Measurements from ENCODE around the gene MAPK8.

Gene MAPK8

DNA sequence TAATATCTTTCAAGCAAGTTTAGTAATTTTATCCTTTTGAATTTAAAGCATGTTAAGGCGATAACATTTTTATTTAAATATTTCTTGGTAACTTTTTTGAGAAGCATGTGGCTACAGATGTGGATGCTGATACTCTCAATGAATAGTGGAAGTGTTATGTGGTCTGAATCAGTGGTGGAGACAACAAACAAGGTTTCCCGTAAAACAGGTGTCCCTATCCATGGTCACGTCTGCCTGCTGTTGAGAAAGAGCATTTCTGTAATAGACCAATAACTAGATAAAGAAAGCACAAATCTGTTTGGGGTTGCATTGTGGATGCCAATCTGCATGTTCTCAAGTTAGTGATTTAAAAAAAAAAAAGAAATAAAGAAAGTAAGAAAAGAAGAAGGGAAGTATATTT, 13.9 kb upstream of the MAPK8 start:
- Histone ChIP-seq H4K20me1 (ENCODE audit: insufficient read depth) (no peaks in the 10 kb centered on the region), H3K4me3 (IDR thresholded peaks at IDR 0.05; ENCODE audit: insufficient read depth, low read depth, low read length) (no peak overlapping the region), H2AFZ (ENCODE audit: low read depth) (no peak overlapping the region), H3K4me2 (no peak overlapping the region), H3K9ac (no peak overlapping the region), H3K36me3 (ENCODE audit: insufficient read depth) (no peaks in the 10 kb centered on the region), H3K4me1 (ENCODE audit: low read depth, poor library complexity, severe bottlenecking) (no peaks in the 10 kb centered on the region), H3K27ac (no peak overlapping the region), H3K27me3 (ENCODE audit: insufficient read depth, low read depth) (no peaks in the 10 kb centered on the region), H3K79me2 (ENCODE audit: insufficient read depth, low read depth) (no peaks in the 10 kb centered on the region)
- TF ChIP-seq, protein P1, sequence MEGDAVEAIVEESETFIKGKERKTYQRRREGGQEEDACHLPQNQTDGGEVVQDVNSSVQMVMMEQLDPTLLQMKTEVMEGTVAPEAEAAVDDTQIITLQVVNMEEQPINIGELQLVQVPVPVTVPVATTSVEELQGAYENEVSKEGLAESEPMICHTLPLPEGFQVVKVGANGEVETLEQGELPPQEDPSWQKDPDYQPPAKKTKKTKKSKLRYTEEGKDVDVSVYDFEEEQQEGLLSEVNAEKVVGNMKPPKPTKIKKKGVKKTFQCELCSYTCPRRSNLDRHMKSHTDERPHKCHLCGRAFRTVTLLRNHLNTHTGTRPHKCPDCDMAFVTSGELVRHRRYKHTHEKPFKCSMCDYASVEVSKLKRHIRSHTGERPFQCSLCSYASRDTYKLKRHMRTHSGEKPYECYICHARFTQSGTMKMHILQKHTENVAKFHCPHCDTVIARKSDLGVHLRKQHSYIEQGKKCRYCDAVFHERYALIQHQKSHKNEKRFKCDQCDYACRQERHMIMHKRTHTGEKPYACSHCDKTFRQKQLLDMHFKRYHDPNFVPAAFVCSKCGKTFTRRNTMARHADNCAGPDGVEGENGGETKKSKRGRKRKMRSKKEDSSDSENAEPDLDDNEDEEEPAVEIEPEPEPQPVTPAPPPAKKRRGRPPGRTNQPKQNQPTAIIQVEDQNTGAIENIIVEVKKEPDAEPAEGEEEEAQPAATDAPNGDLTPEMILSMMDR (conservative IDR thresholded peaks at IDR 0.05; ENCODE audit: low read depth, low read length), result no peak

DNA sequence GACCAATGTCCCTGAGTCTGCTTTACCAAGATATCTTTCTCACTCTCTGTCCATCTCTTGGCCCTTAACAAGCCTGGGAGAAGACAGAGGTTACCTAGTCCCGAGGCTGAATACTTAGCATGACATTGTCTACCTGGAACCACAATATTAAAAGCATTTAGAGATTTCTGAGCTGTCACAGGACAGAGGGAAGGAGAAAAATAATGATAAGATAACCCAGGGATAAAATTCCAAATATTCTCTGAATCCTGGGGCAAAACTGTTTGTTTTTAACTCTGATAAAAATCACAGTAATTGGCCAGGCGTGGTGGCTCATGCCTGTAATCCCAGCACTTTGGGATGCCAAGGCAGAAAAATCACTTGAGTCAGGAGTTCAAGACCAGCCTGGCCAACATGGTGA, 12.0 kb upstream of the MAPK8 start:
- no peaks in the 10 kb centered on the region for H4K20me1 ChIP-seq (ENCODE audit: insufficient read depth)
- H3K36me3 ChIP-seq (ENCODE audit: insufficient read depth), result no peaks in the 10 kb centered on the region
- no peak overlapping the region for H3K9ac ChIP-seq
- H2AFZ ChIP-seq (ENCODE audit: low read depth), result no peak overlapping the region
- no peaks in the 10 kb centered on the region for H3K27me3 ChIP-seq (ENCODE audit: insufficient read depth, low read depth)
- H3K4me1 ChIP-seq (ENCODE audit: low read depth, poor library complexity, severe bottlenecking), result no peaks in the 10 kb centered on the region
- H3K79me2 ChIP-seq (ENCODE audit: insufficient read depth, low read depth), result no peaks in the 10 kb centered on the region
- H3K27ac ChIP-seq, result no peak overlapping the region
- TF ChIP-seq, protein P1 (conservative IDR thresholded peaks at IDR 0.05; ENCODE audit: low read depth, low read length), result no peak
- no peak overlapping the region for H3K4me3 ChIP-seq (IDR thresholded peaks at IDR 0.05; ENCODE audit: insufficient read depth, low read depth, low read length)
- no peak overlapping the region for H3K4me2 ChIP-seq

DNA sequence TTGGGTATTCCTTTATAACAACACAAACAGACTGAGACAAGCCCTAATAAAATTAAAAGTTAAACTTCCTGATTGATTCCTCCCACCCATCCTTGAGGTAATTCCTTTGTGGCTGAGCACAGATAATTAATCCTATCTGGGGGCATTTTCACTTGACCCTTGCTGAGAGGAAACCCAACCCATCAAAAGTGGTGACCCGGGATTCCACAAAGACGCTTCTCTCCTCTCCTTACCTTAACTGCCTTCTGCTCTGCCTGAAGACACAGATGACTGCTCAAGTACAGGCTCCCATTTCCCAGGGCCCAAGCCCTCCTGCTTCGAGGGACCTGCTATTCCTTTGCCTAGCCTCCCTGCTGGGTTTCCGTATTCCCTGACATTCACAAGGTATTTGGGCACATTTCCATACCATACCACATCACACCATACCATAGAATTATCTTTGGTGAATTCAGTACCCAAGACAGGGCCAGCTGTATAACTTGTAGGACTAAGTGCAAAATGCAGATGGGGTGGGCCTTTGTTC, 9.8 kb upstream of the MAPK8 start:
- no peak overlapping the region for H2AFZ ChIP-seq (ENCODE audit: low read depth)
- no peak overlapping the region for H3K4me2 ChIP-seq
- TF ChIP-seq, protein P1 (conservative IDR thresholded peaks at IDR 0.05; ENCODE audit: low read depth, low read length), result no peak
- no peaks in the 10 kb centered on the region for H4K20me1 ChIP-seq (ENCODE audit: insufficient read depth)
- no peaks in the 10 kb centered on the region for H3K4me1 ChIP-seq (ENCODE audit: low read depth, poor library complexity, severe bottlenecking)
- no peaks in the 10 kb centered on the region for H3K79me2 ChIP-seq (ENCODE audit: insufficient read depth, low read depth)
- H3K36me3 ChIP-seq (ENCODE audit: insufficient read depth), result no peaks in the 10 kb centered on the region
- no peaks in the 10 kb centered on the region for H3K27me3 ChIP-seq (ENCODE audit: insufficient read depth, low read depth)
- H3K27ac ChIP-seq, result no peak overlapping the region
- no peak overlapping the region for H3K4me3 ChIP-seq (IDR thresholded peaks at IDR 0.05; ENCODE audit: insufficient read depth, low read depth, low read length)
- H3K9ac ChIP-seq, result no peak overlapping the region

DNA sequence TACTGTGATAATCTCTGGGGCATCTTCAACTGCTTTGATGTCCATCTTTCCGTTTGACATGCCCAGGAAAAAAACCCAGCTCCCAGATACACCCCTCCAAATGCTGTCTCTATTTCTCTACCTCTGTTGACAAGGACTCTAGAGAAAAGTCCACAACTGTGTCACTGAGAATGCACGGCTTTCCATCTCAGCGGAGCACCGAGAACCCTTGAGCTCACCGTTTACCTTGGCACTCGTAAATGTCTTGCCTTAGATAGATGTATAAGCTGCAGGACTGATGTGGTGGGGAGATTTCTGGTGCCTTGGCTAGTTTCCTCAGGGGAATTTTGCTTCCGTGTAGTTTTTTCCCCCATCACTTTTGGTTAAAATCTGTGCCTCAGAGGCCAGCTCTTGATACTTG, 7.4 kb upstream of the MAPK8 start:
- Histone ChIP-seq H3K4me2 (no peak overlapping the region), H3K9ac (no peak overlapping the region), H3K4me1 (ENCODE audit: low read depth, poor library complexity, severe bottlenecking) (no peaks in the 10 kb centered on the region), H3K27ac (no peak overlapping the region), H3K36me3 (ENCODE audit: insufficient read depth) (no peaks in the 10 kb centered on the region), H2AFZ (ENCODE audit: low read depth) (no peak overlapping the region), H3K4me3 (IDR thresholded peaks at IDR 0.05; ENCODE audit: insufficient read depth, low read depth, low read length) (no peak overlapping the region), H4K20me1 (ENCODE audit: insufficient read depth) (no peaks in the 10 kb centered on the region), H3K27me3 (ENCODE audit: insufficient read depth, low read depth) (no peaks in the 10 kb centered on the region), H3K79me2 (ENCODE audit: insufficient read depth, low read depth) (no peaks in the 10 kb centered on the region)
- TF ChIP-seq, protein P1 (conservative IDR thresholded peaks at IDR 0.05; ENCODE audit: low read depth, low read length), result no peak

Data from KMS-11 (cell line).